Measurements from ENCODE around the gene FOXL3. TPM values are rescaled to one million over a fixed set of nuclear protein-coding genes. Genes with fewer than 3 reads are reported as not detected.

Gene FOXL3
- polyA plus RNA-seq, 2 of the 4 experiments (the other 2 are of a cell fraction), result not detected

DNA sequence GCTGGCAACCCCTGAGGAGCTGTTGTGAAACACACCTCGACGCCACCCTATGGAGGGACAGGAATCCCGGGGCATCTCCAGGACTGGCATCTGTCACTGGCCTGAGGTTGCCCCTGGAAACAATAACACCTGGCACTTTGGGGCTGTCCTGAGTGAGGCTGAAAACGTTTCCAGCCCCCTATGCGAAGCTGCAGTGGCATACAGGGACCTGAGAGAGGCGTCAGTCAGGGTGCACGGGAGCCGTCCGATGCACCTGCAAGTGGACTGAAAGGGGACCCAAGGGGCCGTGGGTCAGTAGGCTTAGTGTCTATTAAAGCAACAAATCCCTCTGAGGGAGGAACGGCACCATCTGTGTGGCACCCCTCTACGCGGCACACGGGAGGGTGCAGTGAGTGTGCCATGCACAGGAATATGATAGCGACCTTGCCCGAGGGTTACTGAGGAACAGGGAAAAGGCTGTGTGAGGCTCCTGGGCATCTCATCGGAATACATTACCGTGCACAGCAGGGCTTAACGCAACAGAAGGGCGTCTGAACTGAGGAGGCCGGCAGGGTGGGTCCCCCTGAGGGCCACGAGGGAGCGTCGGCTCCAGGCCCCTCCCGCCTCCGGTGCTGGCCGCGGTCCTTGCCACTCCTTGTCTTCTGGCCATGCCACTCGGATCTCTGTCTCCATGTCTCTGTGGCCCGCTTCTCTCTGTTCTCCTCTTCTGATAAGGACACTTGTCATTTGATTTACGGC is 50.4 kb downstream of the FOXL3 start:
- Histone ChIP-seq H3K4me1 (no peaks in the 10 kb centered on the region), H3K4me3 (no peak overlapping the region), H3K4me2 (no peak overlapping the region), H3K27ac (no peak overlapping the region), H3K9me3 (no peaks in the 10 kb centered on the region)
- FAIRE-seq, result no peak
- CTCF ChIA-PET, result interaction anchor here (0.9 to 1.4 kb wide), 3 partner anchors 9 to 378 kb away, joined by 3 to 4 read pairs (median 3); no protein-coding TSS in a partner anchor
- ATAC-seq, result no peak
- WGBS (ENCODE audit: missing lambda C conversion rate), result 60% methylated on average over 25 of the region's 31 CpGs
- no peak for TF ChIP-seq ATOH8 (CRISPR knock-in tag; IDR thresholded peaks at IDR 0.05; ENCODE audit: low read depth)
- no peak for TF ChIP-seq JUNB (IDR thresholded peaks at IDR 0.05)
- no peak for TF ChIP-seq MYC (IDR thresholded peaks at IDR 0.05; ENCODE audit: borderline replicate concordance, low read length)
- no peak for TF ChIP-seq ZNF302 (CRISPR knock-in tag; IDR thresholded peaks at IDR 0.05)
- TF ChIP-seq SREBF2 (IDR thresholded peaks at IDR 0.05), result no peak
- TF ChIP-seq CTCF (IDR thresholded peaks at IDR 0.05), result no peak
- TF ChIP-seq JUN (IDR thresholded peaks at IDR 0.05), result no peak
- TF ChIP-seq MAZ (IDR thresholded peaks at IDR 0.05; ENCODE audit: borderline replicate concordance, low read depth, low read length), result no peak
- no peak for TF ChIP-seq KDM5A (IDR thresholded peaks at IDR 0.05)
- TF ChIP-seq EP300 (IDR thresholded peaks at IDR 0.05), result no peak
- TF ChIP-seq RFX5 (IDR thresholded peaks at IDR 0.05), result no peak
- TF ChIP-seq HOXB5 (CRISPR knock-in tag; IDR thresholded peaks at IDR 0.05), result no peak
- TF ChIP-seq, protein P1, sequence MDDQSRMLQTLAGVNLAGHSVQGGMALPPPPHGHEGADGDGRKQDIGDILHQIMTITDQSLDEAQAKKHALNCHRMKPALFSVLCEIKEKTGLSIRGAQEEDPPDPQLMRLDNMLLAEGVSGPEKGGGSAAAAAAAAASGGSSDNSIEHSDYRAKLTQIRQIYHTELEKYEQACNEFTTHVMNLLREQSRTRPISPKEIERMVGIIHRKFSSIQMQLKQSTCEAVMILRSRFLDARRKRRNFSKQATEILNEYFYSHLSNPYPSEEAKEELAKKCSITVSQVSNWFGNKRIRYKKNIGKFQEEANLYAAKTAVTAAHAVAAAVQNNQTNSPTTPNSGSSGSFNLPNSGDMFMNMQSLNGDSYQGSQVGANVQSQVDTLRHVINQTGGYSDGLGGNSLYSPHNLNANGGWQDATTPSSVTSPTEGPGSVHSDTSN (IDR thresholded peaks at IDR 0.05), result no peak
- no peak for DNase-seq (ENCODE audit: low read depth in 1 of 2, low spot score in 1 of 2)
- POLR2A ChIA-PET, result no interaction called here

Other genes with a start within 250 kb of the FOXL3 start
- gene FAM20C, start 97.6 kb upstream of the FOXL3 start, polyA plus RNA-seq (2011; rRNA removed), result 5.6 and 7.6 TPM in 2 replicates
- 15.5 to 20.3 TPM (median 17.8 TPM) in 3 replicates for gene FAM20C, start 97.6 kb upstream of the FOXL3 start, polyA plus RNA-seq (2017; fragmentation: RNase III; extraction: RNeasy Plus Mini Kit Qiagen cat#74134 plus additional on column Dnase treatment)
- gene PDGFA, start 229.7 kb downstream of the FOXL3 start, polyA plus RNA-seq (2011; rRNA removed), result 11.3 and 12.8 TPM in 2 replicates
- 14.2 to 16.3 TPM (median 14.9 TPM) in 3 replicates for gene PDGFA, start 229.7 kb downstream of the FOXL3 start, polyA plus RNA-seq (2017; fragmentation: RNase III; extraction: RNeasy Plus Mini Kit Qiagen cat#74134 plus additional on column Dnase treatment)

Data from A549 (cell line).